Calu3 (cell line): ENCODE results near the gene EBPL. TPM values are rescaled to one million over a fixed set of nuclear protein-coding genes. Genes with fewer than 3 reads are reported as not detected.

Source experiments
- BruUV-seq: library from RNA; stranded (reverse); fragments of 400-500 nt; replicated peaks from 2 replicates; lab custom pipeline; 2021; lab: Mats Ljungman, UMichigan
- CTCF ChIA-PET: fragments of 300-600 bp; sonication (Branson Sonifier 250); formaldehyde crosslinking; loops from one replicate; lab custom pipeline; 2022; ENCODE audit warnings: antibody characterized with exemption; lab: Charles Lee
- DNase-seq: peaks from one replicate; pipeline ENCODE4 v3.0.0; 2022
- H3K27ac Mint-ChIP-seq: one replicate; pipeline ENCODE4 v1.8.0; 2022; ENCODE audit warnings: mixed read lengths; ENCODE audit not compliant: unreplicated experiment
- H3K27me3 Mint-ChIP-seq: one replicate; pipeline ENCODE4 v1.8.0; 2022; ENCODE audit warnings: mixed read lengths; ENCODE audit not compliant: unreplicated experiment
- H3K36me3 Mint-ChIP-seq: one replicate; pipeline ENCODE4 v1.8.0; 2022; ENCODE audit warnings: mild to moderate bottlenecking, moderate library complexity, mixed read lengths; ENCODE audit not compliant: insufficient read depth, unreplicated experiment
- H3K4me1 Mint-ChIP-seq: one replicate; pipeline ENCODE4 v1.8.0; 2022; ENCODE audit warnings: mild to moderate bottlenecking, low read depth, mixed read lengths; ENCODE audit not compliant: unreplicated experiment
- H3K4me3 Mint-ChIP-seq: one replicate; pipeline ENCODE4 v1.8.0; 2022; ENCODE audit warnings: mild to moderate bottlenecking, low read depth, moderate library complexity, mixed read lengths; ENCODE audit not compliant: unreplicated experiment
- H3K9me3 Mint-ChIP-seq: one replicate; pipeline ENCODE4 v1.8.0; 2022; ENCODE audit warnings: low read depth, mixed read lengths; ENCODE audit not compliant: unreplicated experiment
- CTCF ChIP-seq: fragments of 200-600 bp; IDR thresholded peaks from one replicate; pipeline ENCODE4 v1.8.0; 2022; ENCODE audit warnings: antibody characterized with exemption; ENCODE audit not compliant: unreplicated experiment
- intact Hi-C: fragments of 100-400 bp; cut with micrococcal nuclease; formaldehyde crosslinking; loops from one replicate; pipeline ENCODE4 v1.10.0; 2022; ENCODE audit not compliant: unreplicated experiment
- total RNA-seq: library from RNA; stranded (reverse); gene quantifications from 2 replicates; pipeline ENCODE4 v1.2.3, GENCODE V29; 2022

The EBPL gene
- total RNA-seq, 1 experiment from 2014 or later = 43.9 TPM

- H3K27me3 Mint-ChIP-seq = no peaks in the 10 kb centered on the region
- no peaks in the 10 kb centered on the region for H3K9me3 Mint-ChIP-seq
- CTCF ChIA-PET = no interaction called here
- no TSS peak for BruUV-seq
- TF ChIP-seq CTCF = no peak
- no peak for DNase-seq
- peaks cover 7% of the 10 kb centered on the region for H3K36me3 Mint-ChIP-seq
- no peaks in the 10 kb centered on the region for H3K4me1 Mint-ChIP-seq
- H3K27ac Mint-ChIP-seq = no peak overlapping the region
- H3K4me3 Mint-ChIP-seq = no peak overlapping the region
- intact Hi-C loops = no loop called here
These were observed 10.2 kb upstream of the EBPL start for GRCh38 chr13:49701491-49701890.

DNA sequence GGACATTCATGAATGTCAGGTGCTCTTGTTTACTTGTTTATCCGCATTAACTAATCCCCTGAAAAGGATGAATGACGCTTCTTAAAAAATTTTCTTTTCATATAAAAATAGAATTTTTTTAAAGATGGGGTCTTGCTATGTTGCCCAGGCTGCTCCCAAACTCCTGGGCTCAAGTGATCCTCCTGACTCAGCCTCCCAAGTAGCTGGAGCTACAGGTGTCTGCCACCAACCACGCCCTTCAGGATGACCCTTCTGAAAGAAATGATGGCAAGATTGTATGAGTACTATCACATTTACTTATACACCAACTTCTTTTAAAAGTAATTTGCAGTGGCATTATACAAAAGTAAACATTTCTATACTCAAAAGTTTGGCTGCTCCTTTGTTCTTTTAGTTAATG is 6.2 kb upstream of the EBPL start:
- no TSS peak for BruUV-seq

DNA sequence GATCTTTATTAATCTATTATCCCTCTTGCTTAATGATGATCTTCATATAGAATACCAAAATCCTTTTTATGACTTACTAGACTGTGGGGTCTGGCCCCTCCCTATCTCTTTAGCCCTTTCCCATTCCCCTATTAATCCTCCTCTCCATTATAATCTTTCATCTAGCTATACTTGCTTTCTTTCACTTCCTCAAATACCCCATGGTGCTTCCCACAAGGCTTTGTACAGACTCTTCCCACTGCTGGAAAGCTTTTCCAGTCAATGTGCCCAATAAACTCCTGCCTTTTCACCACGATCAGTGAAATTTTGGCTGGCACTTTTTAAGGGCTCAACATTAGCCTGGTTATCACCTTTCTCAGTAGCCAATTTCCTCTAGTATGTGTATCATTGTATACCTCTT is 3.2 kb upstream of the EBPL start:
- H3K4me3 Mint-ChIP-seq = no peak overlapping the region
- DNase-seq = no peak
- no peak for TF ChIP-seq CTCF
- CTCF ChIA-PET = no interaction called here
- intact Hi-C loops = no loop called here
- H3K36me3 Mint-ChIP-seq = peaks cover 25% of the 10 kb centered on the region
- no peaks in the 10 kb centered on the region for H3K4me1 Mint-ChIP-seq
- no peaks in the 10 kb centered on the region for H3K27me3 Mint-ChIP-seq
- no peaks in the 10 kb centered on the region for H3K9me3 Mint-ChIP-seq
- BruUV-seq = no TSS peak
- H3K27ac Mint-ChIP-seq = peak overlapping the region; percentile 27

More for the DNA sequence above, 6.2 kb upstream of the EBPL start:
- no peak for TF ChIP-seq CTCF
- H3K36me3 Mint-ChIP-seq = peaks cover 11% of the 10 kb centered on the region
- no peaks in the 10 kb centered on the region for H3K9me3 Mint-ChIP-seq
- no peak overlapping the region for H3K27ac Mint-ChIP-seq
- DNase-seq = no peak
- no peak overlapping the region for H3K4me3 Mint-ChIP-seq
- intact Hi-C loops = no loop called here
- H3K27me3 Mint-ChIP-seq = no peaks in the 10 kb centered on the region
- CTCF ChIA-PET = no interaction called here
- no peaks in the 10 kb centered on the region for H3K4me1 Mint-ChIP-seq

DNA sequence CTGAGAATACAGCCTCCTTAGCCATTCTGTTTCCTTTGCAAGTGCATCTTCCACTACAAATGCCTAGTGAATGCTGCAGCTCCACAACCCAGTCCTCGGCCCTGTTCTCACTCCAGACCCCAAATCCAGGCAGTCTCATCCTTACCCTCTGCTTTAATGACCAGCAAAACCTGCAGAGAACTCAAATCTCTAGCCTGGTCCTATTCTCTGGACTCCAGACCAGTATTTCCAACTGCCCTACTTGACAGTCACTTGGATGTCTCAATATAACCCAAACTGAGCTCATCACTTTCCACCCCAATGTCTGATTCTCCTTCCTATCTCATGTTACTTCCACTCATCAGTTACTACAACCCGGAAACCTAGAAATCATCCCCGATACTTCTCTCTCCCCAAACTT is 2.6 kb upstream of the EBPL start:
- TF ChIP-seq CTCF = no peak
- DNase-seq = no peak
- CTCF ChIA-PET = no interaction called here
- intact Hi-C loops = no loop called here
- H3K27me3 Mint-ChIP-seq = no peaks in the 10 kb centered on the region
- BruUV-seq = no TSS peak
- H3K4me1 Mint-ChIP-seq = no peaks in the 10 kb centered on the region
- H3K9me3 Mint-ChIP-seq = no peaks in the 10 kb centered on the region
- peak overlapping the region; percentile 27 for H3K27ac Mint-ChIP-seq
- no peak overlapping the region for H3K4me3 Mint-ChIP-seq
- peaks cover 25% of the 10 kb centered on the region for H3K36me3 Mint-ChIP-seq
